A673 (cell line): ENCODE data around the gene TRPM3. TPM values are rescaled to one million over a fixed set of nuclear protein-coding genes. Genes with fewer than 3 reads are reported as not detected.

Experiments used
- BruUV-seq: library from RNA; stranded (reverse); fragments of 400-500 nt; replicated peaks from 2 replicates; lab custom pipeline; 2021; lab: Mats Ljungman, UMichigan
- CTCF ChIA-PET: fragments of 300-600 bp; sonication (Branson Sonifier 250); formaldehyde crosslinking; loops from one replicate; lab custom pipeline; 2022; ENCODE audit warnings: antibody characterized with exemption; lab: Charles Lee
- POLR2A ChIA-PET: fragments of 300-600 bp; sonication (Branson Sonifier 250); formaldehyde crosslinking; loops from one replicate; lab custom pipeline; 2022; ENCODE audit warnings: antibody characterized with exemption; ENCODE audit not compliant: low non-redundant PET; lab: Charles Lee
- DNase-seq: peaks from one replicate; pipeline ENCODE4 v3.0.0-alpha.2; 2015; ENCODE audit warnings: low spot score
- H3K27ac ChIP-seq: fragments of 200-600 bp; sonication (generic); 2 replicates; pipeline ENCODE4 v1.5.1; 2016; ENCODE audit warnings: mixed run types, low read depth, mild to moderate bottlenecking, mixed read lengths, antibody characterized with exemption, low read length; ENCODE audit not compliant: poor library complexity, severe bottlenecking
- H3K27me3 ChIP-seq: fragments of 200-600 bp; sonication (generic); replicated peaks from 2 replicates; pipeline ENCODE4 v1.6.1; 2017; ENCODE audit warnings: mixed run types, low read depth, mild to moderate bottlenecking, mixed read lengths, antibody characterized with exemption, low read length; ENCODE audit not compliant: insufficient read depth, poor library complexity
- H3K36me3 ChIP-seq: fragments of 200-600 bp; sonication (generic); 2 replicates; pipeline ENCODE4 v1.6.1; 2016; ENCODE audit warnings: mixed run types, mild to moderate bottlenecking, mixed read lengths, antibody characterized with exemption, low read length; ENCODE audit not compliant: insufficient read depth, poor library complexity, severe bottlenecking
- H3K4me1 ChIP-seq: fragments of 200-600 bp; sonication (generic); 2 replicates; pipeline ENCODE4 v1.6.1; 2017; ENCODE audit warnings: mixed run types, mild to moderate bottlenecking, mixed read lengths, antibody characterized with exemption, low read length; ENCODE audit not compliant: insufficient read depth, poor library complexity, severe bottlenecking
- H3K4me3 ChIP-seq: fragments of 200-600 bp; sonication (generic); 2 replicates; pipeline ENCODE4 v1.5.1; 2016; ENCODE audit warnings: low read depth, mixed run types, mild to moderate bottlenecking, mixed read lengths, low read length; ENCODE audit not compliant: poor library complexity, severe bottlenecking
- H3K9me3 ChIP-seq: fragments of 200-600 bp; sonication (generic); 2 replicates; pipeline ENCODE4 v1.6.1; 2016; ENCODE audit warnings: mixed run types, low read depth, mild to moderate bottlenecking, mixed read lengths, antibody characterized with exemption, low read length; ENCODE audit not compliant: poor library complexity, severe bottlenecking
- EZH2 ChIP-seq: fragments of 200-600 bp; sonication (generic); IDR thresholded peaks from 2 replicates; pipeline ENCODE4 v1.6.1; 2017; ENCODE audit warnings: borderline replicate concordance, low read depth, mild to moderate bottlenecking, mixed read lengths, antibody characterized with exemption, low read length; ENCODE audit not compliant: poor library complexity, severe bottlenecking
- intact Hi-C: fragments of 100-400 bp; cut with micrococcal nuclease; formaldehyde crosslinking; loops from one replicate; pipeline ENCODE4 v1.10.0; 2022; ENCODE audit not compliant: unreplicated experiment
- total RNA-seq: library from RNA; stranded (reverse); gene quantifications from 2 replicates; pipeline ENCODE4 v1.2.3, GENCODE V29; 2021
- TF ChIP-seq, protein P1 (sequence below): fragments of 300-800, 200-600 bp; sonication (generic); conservative IDR thresholded peaks from 2 replicates; pipeline ENCODE4 v1.5.1; 2017; ENCODE audit warnings: low read depth, mild to moderate bottlenecking, antibody characterized with exemption, low read length, moderate library complexity, mixed read lengths

TRPM3 gene
- total RNA-seq, 1 experiment from 2014 or later: not detected

DNA sequence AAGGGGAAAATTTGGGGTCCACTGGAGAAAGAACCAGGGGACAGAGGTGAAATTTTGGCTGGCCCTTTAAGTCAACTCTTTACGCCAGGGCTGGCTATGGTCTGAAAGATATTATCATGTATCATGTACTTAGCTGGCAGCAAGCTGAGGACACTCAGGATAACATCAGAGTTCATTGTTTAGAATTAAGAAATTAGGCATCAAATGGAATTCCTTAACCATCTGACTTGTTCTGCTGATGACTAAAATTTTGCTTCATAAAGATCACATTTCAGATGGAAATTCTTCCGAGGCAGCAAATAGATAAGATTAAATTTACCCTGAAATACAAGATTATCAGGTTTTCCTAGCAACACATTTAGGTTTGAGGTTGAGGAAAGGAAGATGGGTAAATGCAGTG lies 437.6 kb downstream of the TRPM3 start:
- Histone ChIP-seq H3K36me3 (no peaks in the 10 kb centered on the region), H3K27me3 (no peaks in the 10 kb centered on the region), H3K4me1 (no peaks in the 10 kb centered on the region), H3K27ac (no peak overlapping the region), H3K9me3 (no peaks in the 10 kb centered on the region), H3K4me3 (no peak overlapping the region)
- BruUV-seq: no TSS peak
- POLR2A ChIA-PET: no interaction called here
- intact Hi-C loops: no loop called here
- no peak for DNase-seq
- TF ChIP-seq, protein P1, sequence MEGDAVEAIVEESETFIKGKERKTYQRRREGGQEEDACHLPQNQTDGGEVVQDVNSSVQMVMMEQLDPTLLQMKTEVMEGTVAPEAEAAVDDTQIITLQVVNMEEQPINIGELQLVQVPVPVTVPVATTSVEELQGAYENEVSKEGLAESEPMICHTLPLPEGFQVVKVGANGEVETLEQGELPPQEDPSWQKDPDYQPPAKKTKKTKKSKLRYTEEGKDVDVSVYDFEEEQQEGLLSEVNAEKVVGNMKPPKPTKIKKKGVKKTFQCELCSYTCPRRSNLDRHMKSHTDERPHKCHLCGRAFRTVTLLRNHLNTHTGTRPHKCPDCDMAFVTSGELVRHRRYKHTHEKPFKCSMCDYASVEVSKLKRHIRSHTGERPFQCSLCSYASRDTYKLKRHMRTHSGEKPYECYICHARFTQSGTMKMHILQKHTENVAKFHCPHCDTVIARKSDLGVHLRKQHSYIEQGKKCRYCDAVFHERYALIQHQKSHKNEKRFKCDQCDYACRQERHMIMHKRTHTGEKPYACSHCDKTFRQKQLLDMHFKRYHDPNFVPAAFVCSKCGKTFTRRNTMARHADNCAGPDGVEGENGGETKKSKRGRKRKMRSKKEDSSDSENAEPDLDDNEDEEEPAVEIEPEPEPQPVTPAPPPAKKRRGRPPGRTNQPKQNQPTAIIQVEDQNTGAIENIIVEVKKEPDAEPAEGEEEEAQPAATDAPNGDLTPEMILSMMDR: no peak
- TF ChIP-seq EZH2: no peak
- CTCF ChIA-PET: no interaction called here

DNA sequence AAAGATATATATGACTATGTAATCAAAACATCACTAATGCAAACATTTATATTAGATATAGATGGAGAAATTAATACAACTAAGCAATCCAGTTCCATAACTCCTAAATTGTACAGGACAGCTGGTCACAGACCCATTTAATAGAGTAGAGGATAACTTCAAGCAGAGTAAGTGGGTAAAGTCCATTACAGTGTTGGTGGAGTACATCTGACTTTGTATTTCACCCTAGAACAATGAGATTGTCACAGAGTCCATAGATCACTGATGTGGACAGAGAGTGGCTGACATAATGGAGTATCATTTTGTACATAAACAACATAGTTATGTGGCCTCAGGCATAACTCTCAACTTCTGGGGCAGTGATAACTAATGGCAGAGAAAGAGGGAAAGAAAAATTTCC lies 439.1 kb downstream of the TRPM3 start:
- no peaks in the 10 kb centered on the region for H3K4me1 ChIP-seq
- intact Hi-C loops: no loop called here
- TF ChIP-seq, protein P1: no peak
- TF ChIP-seq EZH2: no peak
- BruUV-seq: no TSS peak
- no peaks in the 10 kb centered on the region for H3K9me3 ChIP-seq
- no peak overlapping the region for H3K4me3 ChIP-seq
- CTCF ChIA-PET: no interaction called here
- H3K27me3 ChIP-seq: no peaks in the 10 kb centered on the region
- DNase-seq: no peak
- POLR2A ChIA-PET: no interaction called here
- H3K36me3 ChIP-seq: no peaks in the 10 kb centered on the region
- no peak overlapping the region for H3K27ac ChIP-seq

DNA sequence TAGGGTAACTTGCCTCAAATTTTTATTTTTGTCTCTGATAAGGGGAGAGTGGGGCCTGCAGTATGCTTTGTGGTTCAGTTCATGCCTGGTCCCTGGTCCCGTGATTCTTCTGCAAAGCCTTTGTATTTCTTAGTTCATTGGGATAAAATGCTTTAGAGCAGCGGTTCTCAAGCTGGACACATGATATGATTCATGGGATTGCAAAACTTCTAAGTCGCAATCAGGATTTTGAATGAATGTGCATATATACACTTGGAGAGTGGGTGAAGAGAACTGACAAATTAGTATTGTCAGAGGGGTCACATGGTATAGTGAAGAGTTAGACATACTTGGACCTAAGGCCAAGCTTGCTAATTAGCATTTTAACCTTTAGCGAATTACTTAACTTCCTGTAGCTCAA lies 441.6 kb downstream of the TRPM3 start:
- POLR2A ChIA-PET: interaction anchor here (0.6 kb wide), 1 partner anchor 284 kb away, joined by 3 read pairs; no protein-coding TSS in a partner anchor

More for the DNA sequence above, 441.6 kb downstream of the TRPM3 start:
- CTCF ChIA-PET: no interaction called here
- no peak for TF ChIP-seq EZH2
- TF ChIP-seq, protein P1: no peak
- Histone ChIP-seq H3K27me3 (no peaks in the 10 kb centered on the region), H3K4me1 (peaks cover 3% of the 10 kb centered on the region), H3K9me3 (no peaks in the 10 kb centered on the region), H3K4me3 (no peak overlapping the region), H3K27ac (no peak overlapping the region), H3K36me3 (no peaks in the 10 kb centered on the region)
- no peak for DNase-seq
- no TSS peak for BruUV-seq
- intact Hi-C loops: no loop called here
